Measurements from ENCODE around the gene COX4I1. TPM values are rescaled to one million over a fixed set of nuclear protein-coding genes. Genes with fewer than 3 reads are reported as not detected.
"Not testable (repeated sequence)": the region's sequence is repeated elsewhere in the genome, so short reads cannot be mapped to it uniquely, and the experiment has no call there.

The COX4I1 gene
- total RNA-seq, 1 donor from 2014 or later: 850 TPM

- no peak for DNase-seq (ENCODE audit: low read depth)
- Histone ChIP-seq H3K36me3 (ENCODE audit: control insufficient read depth, insufficient read depth, low read length) (peaks cover 6% of the 10 kb centered on the region), H3K27me3 (ENCODE audit: control insufficient read depth, insufficient read depth, low read length) (peaks cover 3% of the 10 kb centered on the region), H3K4me3 (ENCODE audit: low read depth, low read length) (no peak overlapping the region)
- no peak for TF ChIP-seq CTCF (IDR thresholded peaks at IDR 0.05; ENCODE audit: insufficient read depth, low read length, poor library complexity, severe bottlenecking)
Observed at GRCh38 chr16:85806539-85806938, 7.0 kb downstream of the COX4I1 start.

- not testable (repeated sequence) for H3K4me3 ChIP-seq (ENCODE audit: low read depth, low read length); DNase-seq (ENCODE audit: low read depth); H3K36me3 ChIP-seq (ENCODE audit: control insufficient read depth, insufficient read depth, low read length)
Observed at GRCh38 chr16:85807340-85807739, 7.8 kb downstream of the COX4I1 start.

DNA sequence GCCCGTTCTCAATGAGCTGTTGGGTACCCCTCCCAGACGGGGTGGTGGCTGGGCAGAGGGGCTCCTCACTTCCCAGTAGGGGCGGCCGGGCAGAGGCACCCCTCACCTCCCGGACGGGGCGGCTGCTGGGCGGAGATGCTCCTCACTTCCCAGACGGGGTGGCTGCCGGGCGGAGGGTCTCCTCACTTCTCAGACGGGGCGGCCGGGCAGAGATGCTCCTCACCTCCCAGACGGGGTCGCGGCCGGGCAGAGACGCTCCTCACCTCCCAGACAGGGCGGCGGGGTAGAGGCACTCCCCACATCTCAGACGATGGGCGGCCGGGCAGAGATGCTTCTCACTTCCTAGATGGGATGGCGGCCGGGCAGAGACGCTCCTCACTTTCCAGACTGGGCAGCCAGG is 8.6 kb downstream of the COX4I1 start:
- not testable (repeated sequence) for H3K4me3 ChIP-seq (ENCODE audit: low read depth, low read length); DNase-seq (ENCODE audit: low read depth); H3K36me3 ChIP-seq (ENCODE audit: control insufficient read depth, insufficient read depth, low read length)
- H3K27me3 ChIP-seq (ENCODE audit: control insufficient read depth, insufficient read depth, low read length): peaks cover 14% of the 10 kb centered on the region

More at GRCh38 chr16:85807340-85807739, 7.8 kb downstream of the COX4I1 start:
- H3K27me3 ChIP-seq (ENCODE audit: control insufficient read depth, insufficient read depth, low read length): peaks cover 11% of the 10 kb centered on the region

- peaks cover 18% of the 10 kb centered on the region for H3K27me3 ChIP-seq (ENCODE audit: control insufficient read depth, insufficient read depth, low read length)
- no peak for TF ChIP-seq CTCF (IDR thresholded peaks at IDR 0.05; ENCODE audit: insufficient read depth, low read length, poor library complexity, severe bottlenecking)
- no peak for DNase-seq (ENCODE audit: low read depth)
- peaks cover 2% of the 10 kb centered on the region for H3K36me3 ChIP-seq (ENCODE audit: control insufficient read depth, insufficient read depth, low read length)
- no peak overlapping the region for H3K4me3 ChIP-seq (ENCODE audit: low read depth, low read length)
Observed at GRCh38 chr16:85808926-85809325, 9.4 kb downstream of the COX4I1 start.

GRCh38 chr16:85809645-85810044 is 10.2 kb downstream of the COX4I1 start:
- DNase-seq (ENCODE audit: low read depth): no peak
- Histone ChIP-seq H3K4me3 (ENCODE audit: low read depth, low read length) (no peak overlapping the region), H3K27me3 (ENCODE audit: control insufficient read depth, insufficient read depth, low read length) (peaks cover 18% of the 10 kb centered on the region), H3K36me3 (ENCODE audit: control insufficient read depth, insufficient read depth, low read length) (peaks cover 2% of the 10 kb centered on the region)
- no peak for TF ChIP-seq CTCF (IDR thresholded peaks at IDR 0.05; ENCODE audit: insufficient read depth, low read length, poor library complexity, severe bottlenecking)

DNA sequence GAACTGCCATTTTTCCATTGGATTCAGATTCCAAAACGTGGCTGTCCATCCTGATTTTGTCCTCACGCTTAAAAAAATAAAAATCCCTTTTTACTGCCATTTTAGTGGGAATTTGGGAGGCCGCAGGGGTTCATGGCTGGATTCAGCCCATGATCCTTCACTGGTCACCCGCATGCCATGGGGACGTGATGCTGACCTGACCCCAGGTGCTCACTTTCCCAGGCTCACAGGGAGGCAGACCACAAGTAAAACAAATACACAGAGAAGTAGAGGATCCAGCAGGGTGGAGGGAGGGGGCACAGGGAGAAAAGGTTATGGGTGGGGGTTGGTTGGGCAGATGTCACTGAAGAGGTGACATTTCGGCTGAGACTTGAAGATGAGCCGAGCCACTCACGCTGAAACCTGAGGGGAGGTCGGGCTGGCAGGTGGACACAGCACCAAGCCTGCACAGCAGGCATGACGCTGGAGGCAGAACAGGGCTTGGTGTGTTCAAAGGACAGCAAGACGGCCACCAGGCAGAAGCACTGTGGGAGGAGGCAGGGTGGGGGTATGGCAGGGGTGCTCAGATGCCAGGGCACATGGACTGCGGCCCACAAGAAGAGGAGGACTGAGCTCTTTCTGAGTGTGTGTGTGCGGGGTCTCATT is 10.7 kb downstream of the COX4I1 start:
- no peak overlapping the region for H3K4me3 ChIP-seq (ENCODE audit: low read depth, low read length)
- TF ChIP-seq CTCF (IDR thresholded peaks at IDR 0.05; ENCODE audit: insufficient read depth, low read length, poor library complexity, severe bottlenecking): no peak
- no peak for DNase-seq (ENCODE audit: low read depth)
- H3K36me3 ChIP-seq (ENCODE audit: control insufficient read depth, insufficient read depth, low read length): peaks cover 2% of the 10 kb centered on the region
- peaks cover 18% of the 10 kb centered on the region for H3K27me3 ChIP-seq (ENCODE audit: control insufficient read depth, insufficient read depth, low read length)

- no peak for DNase-seq (ENCODE audit: low read depth)
- no peak overlapping the region for H3K4me3 ChIP-seq (ENCODE audit: low read depth, low read length)
- peaks cover 2% of the 10 kb centered on the region for H3K36me3 ChIP-seq (ENCODE audit: control insufficient read depth, insufficient read depth, low read length)
- peaks cover 18% of the 10 kb centered on the region for H3K27me3 ChIP-seq (ENCODE audit: control insufficient read depth, insufficient read depth, low read length)
- TF ChIP-seq CTCF (IDR thresholded peaks at IDR 0.05; ENCODE audit: insufficient read depth, low read length, poor library complexity, severe bottlenecking): no peak
Observed at GRCh38 chr16:85810742-85811115, 11.2 kb downstream of the COX4I1 start.
